SW 1271 (cell line): ENCODE measurements around the gene INVS.
A peak's percentile ranks its signal among the peaks of the same experiment; 100 is the strongest.
"Not testable (repeated sequence)": the region's sequence is repeated elsewhere in the genome, so short reads cannot be mapped to it uniquely, and the experiment has no call there.

Source experiments
- DNase-seq, 2 experiments: peaks; one replicate each; lab custom pipeline; 2025; lab: John Stamatoyannopoulos, UW

Gene INVS

DNA sequence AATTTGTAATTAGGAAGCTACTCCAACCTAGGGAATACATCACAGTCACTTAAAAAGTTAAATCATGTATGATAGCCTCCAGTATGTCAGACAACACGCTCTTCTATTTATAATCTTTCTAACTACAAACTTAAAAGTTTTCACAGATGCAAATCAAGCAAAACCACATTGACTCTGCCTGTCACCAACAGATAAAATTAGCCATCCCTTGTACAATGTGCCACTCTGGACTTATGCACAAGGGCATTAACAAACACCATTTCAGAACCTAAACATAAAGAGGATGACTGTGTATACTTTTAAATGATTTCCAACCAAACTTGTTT lies 15.0 kb upstream of the INVS start:
- DNase-seq, result no peak

GRCh38 chr9:100084734-100085133 lies 14.3 kb upstream of the INVS start:
- no peak for DNase-seq

- no peak for DNase-seq
Observed at GRCh38 chr9:100086097-100086635, 12.9 kb upstream of the INVS start.

DNA sequence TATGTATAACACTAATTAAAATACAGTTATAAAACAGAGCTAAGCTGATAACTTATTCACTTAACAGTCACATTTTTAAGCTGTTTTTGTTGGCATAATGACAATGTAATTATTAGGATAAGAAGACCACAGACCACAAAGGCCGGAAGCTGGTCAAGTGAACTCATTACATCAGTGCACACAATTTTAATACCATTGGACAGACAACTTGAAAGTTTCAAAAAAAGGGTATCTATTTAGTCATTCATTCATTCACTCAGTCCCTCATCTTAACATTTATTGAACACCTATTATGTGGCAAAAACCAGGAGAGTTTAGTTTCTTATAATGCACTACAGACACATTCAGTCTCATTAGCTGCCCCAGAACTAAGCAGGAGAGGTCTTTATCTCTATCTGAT lies 11.8 kb upstream of the INVS start:
- no peak for DNase-seq

- no peak for DNase-seq
Observed at GRCh38 chr9:100088202-100088601, 10.8 kb upstream of the INVS start.

DNA sequence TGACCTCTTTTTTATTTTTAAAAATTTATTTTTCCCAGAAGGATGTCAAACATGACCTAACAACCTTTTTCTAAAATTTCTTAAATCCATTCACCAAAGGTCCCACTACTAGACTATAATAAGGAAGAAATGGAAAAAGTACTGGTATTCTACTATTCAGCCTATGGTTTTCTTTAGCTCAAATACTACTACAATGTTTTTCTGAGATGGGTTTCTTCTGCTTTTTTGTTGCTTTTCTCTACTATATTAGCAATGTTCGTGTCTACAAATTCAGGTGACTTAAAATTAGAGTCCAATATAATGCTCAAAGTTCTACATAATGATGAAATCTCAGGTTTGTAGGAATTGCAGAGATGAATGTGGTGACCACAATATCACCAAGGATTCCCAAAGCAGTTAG lies 8.2 kb upstream of the INVS start:
- DNase-seq, result no peak

GRCh38 chr9:100091650-100092049 lies 7.4 kb upstream of the INVS start:
- DNase-seq, result no peak

GRCh38 chr9:100092066-100092465 lies 7.0 kb upstream of the INVS start:
- no peak for DNase-seq

DNA sequence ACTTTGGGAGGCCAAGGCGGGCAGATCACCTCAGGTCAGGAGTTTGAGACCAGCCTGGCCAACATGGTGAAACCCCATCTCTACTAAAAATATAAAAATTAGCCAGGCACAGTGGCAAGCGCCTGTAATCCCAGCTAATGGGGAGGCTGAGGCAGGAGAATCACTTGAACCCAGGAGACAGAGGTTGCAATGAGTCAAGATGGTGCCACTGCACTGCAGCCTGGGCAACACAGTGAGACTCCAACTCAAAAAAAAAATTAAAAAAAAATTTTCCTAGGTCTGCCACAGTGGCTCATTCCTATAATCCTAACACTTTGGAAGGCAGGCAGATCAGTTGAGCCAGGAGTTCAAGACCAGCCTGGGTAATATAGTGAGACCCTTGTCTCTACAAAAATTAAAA lies 4.6 kb upstream of the INVS start:
- not testable (repeated sequence) for DNase-seq

- DNase-seq, result no peak
Observed at GRCh38 chr9:100096378-100096916, 2.6 kb upstream of the INVS start.

DNA sequence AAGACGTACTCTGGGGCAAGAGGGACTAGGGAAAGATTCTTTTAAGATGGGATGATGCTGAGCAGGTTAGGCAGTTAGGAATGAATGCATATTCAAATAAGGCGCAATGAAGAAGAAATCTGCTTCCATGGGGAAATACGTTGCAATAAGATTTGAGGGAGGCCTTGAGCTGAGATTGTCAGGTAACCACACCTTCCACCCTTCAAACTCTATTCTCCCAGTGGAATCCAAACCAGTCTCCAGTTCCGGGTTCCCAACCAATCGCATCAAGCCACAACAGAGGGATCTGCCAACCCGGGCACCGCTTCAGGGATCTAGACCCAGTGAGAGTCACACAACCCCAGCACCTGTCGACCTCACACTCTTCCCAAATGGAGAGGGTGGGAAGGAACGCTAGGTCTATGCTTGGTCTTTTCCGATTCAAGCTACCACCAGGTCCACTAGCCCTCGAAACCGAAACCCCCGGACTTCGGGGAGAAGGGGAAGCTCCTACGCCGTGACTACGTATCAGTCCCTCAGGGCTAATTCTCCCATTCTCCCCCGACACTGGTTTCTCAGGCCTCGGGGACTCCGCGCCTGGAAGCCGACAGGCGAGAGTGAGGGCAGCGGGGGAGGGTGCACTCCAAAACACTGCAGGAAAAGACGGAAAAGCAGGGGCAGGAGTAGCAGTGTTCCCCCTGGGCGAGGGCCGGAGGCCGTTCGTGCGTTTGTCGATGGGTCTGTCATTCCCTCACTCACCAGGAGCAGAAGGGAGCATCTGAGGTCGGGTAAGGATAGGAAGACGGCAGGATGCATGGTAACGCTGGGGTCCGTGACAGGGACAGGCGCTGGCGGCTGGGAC lies 777 bp upstream of the INVS start:
- peak; percentile 22 to 62 for DNase-seq

DNA sequence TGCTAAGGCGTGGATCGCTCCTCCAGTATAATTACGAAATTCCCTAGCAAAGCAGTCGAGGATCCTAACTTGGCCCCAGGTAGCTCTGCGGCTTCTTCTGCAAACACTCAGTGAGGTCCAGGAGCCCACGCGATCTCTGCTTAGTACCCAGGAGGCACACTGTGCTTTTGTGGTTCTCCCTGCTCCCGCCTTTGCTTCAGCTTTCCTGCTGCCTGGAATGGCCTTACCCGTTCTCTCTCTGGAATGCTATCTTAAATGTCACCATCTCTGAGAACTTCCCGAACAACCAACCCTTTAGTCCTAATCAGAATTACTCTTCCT lies 639 bp downstream of the INVS start:
- DNase-seq, result no peak

GRCh38 chr9:100100146-100100667 lies 1.2 kb downstream of the INVS start:
- DNase-seq, result no peak

- DNase-seq, result no peak
Observed at GRCh38 chr9:100101608-100102007, 2.6 kb downstream of the INVS start.

GRCh38 chr9:100104314-100104713 lies 5.3 kb downstream of the INVS start:
- peak in 1 of 2 experiments; percentile 11 for DNase-seq

- no peak for DNase-seq
Observed at GRCh38 chr9:100105861-100106260, 6.8 kb downstream of the INVS start.

GRCh38 chr9:100106616-100107015 lies 7.6 kb downstream of the INVS start:
- no peak for DNase-seq

DNA sequence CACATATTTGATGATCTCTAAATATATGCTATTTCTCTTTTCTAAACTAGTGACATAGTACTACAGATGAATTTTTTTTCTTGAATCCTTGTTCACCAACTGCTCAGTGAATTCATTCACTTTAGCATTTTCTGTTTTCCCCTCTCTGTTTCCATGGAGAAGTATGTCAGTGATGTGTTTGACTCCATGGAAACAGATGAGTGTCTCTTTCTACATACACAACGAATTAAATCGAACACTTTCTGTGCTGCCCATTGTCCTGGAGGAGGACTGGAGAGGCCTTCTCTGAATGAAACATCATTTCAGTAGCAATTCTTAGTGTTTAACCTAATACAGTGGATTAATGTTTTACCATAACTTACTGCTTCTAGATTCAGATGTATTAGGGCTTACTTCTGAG lies 9.5 kb downstream of the INVS start:
- DNase-seq, result peak in 1 of 2 experiments; percentile 10

- no peak for DNase-seq
Observed at GRCh38 chr9:100111235-100111634, 12.2 kb downstream of the INVS start.

DNA sequence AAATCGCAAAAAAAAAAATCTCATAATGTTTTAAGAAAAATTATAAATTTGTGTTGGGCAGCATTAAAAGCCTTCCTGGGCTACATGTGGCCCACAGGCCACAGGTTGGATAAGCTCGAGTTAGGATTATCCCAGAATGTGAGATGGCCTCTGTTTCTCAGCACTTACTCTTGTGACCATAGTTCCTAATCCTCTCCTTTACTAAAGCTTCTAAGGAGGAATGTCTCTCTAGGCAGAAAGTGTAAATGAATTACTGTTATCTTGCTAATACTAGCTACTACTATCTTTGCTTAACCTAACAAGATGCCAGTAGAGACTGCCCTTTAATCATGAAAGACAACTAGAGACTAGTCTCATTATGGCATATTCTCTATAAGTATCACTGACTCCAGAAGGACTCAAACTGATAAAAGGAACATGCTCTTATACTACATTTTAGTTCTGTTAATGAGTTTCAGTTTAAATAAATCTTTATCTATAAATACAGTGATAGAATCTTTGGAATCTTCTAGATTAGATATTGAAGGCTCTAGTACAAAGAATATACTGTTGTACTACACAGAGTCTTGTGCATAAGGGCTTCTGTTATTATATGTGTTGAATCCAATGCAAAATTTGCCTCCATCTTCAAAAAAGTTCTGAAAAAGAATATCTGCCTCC lies 13.8 kb downstream of the INVS start:
- no peak for DNase-seq

GRCh38 chr9:100117316-100117715 lies 18.3 kb downstream of the INVS start:
- no peak for DNase-seq

DNA sequence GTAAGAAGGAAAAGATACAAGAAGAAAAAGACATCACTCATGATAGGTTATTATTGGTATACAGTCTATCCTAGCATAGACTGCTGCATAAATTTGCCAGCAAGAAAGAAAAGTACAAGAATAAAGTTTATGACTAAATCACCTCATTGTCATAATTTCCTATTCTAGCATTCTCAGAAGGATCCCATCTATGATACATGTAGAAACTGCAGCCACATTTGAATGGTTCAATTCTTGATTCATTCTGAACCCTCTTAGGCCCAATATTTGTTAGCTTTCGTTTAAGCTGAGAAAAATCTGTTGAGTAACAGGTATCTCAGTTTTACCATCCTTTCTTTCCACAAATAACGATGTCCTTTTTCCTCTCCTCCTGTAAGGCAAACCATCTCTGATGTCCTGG lies 21.2 kb downstream of the INVS start:
- no peak for DNase-seq

DNA sequence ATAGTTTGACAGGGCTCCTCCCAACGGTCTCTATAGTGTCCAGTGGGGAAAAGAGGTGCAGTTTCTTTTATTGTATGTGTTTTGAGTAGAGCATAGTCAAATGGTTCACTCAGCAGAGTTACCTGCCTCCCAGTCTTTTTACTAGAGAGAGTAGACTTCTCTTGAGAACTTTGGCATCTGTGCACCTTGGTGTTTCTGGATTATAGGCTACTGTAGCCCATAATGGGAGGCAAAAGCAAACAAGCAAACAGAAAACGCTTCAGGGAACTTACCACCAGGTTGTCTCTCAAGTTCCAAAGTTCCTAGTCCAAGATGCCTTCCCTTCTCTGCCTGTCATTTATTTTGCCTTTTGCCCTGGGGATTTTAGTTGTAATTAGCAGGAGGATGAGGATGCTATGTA lies 26.2 kb downstream of the INVS start:
- DNase-seq, result no peak
